Mesenchymal stem cell (in vitro differentiated cells and primary cell): ENCODE data around the gene VAPA.
"Not testable (repeated sequence)": the region's sequence is repeated elsewhere in the genome, so short reads cannot be mapped to it uniquely, and the experiment has no call there.

ENCODE experiments used
- DNase-seq: peaks from one replicate; pipeline ENCODE4 v3.0.0-alpha.2; 2013
- H2AFZ ChIP-seq: one replicate; pipeline ENCODE4 v1.6.1; 2013; ENCODE audit warnings: low read depth, mild to moderate bottlenecking, control low read depth, inconsistent platforms, low read length, moderate library complexity
- H2AK5ac ChIP-seq: 2 replicates; pipeline ENCODE4 v1.6.1; 2013; ENCODE audit warnings: low read length, moderate library complexity, mild to moderate bottlenecking, inconsistent platforms; ENCODE audit not compliant: severe bottlenecking
- H2BK120ac ChIP-seq: one replicate; pipeline ENCODE4 v1.6.1; 2013; ENCODE audit warnings: low read depth, mild to moderate bottlenecking, inconsistent platforms, low read length, moderate library complexity
- H2BK12ac ChIP-seq, 2 experiments: one replicate each; pipeline ENCODE4 v1.6.1; 2013; ENCODE audit warnings: inconsistent platforms in 2 of 2, low read length in 2 of 2, mild to moderate bottlenecking in 2 of 2, moderate library complexity in 2 of 2, control low read depth in 1 of 2
- H2BK15ac ChIP-seq: one replicate; pipeline ENCODE4 v1.6.1; 2013; ENCODE audit warnings: mild to moderate bottlenecking, low read depth, inconsistent platforms; ENCODE audit not compliant: poor library complexity, severe bottlenecking
- H2BK5ac ChIP-seq: 2 replicates; pipeline ENCODE4 v1.6.1; 2013; ENCODE audit warnings: low read depth, mild to moderate bottlenecking, low read length, control low read depth, inconsistent platforms; ENCODE audit not compliant: poor library complexity, severe bottlenecking
- H3K14ac ChIP-seq, 2 experiments: one replicate each; pipeline ENCODE4 v1.6.1; 2013; ENCODE audit warnings: inconsistent platforms in 2 of 2, low read length in 2 of 2, control low read depth in 1 of 2, mild to moderate bottlenecking in 1 of 2, moderate library complexity in 1 of 2
- H3K18ac ChIP-seq, 2 experiments: one replicate each; pipeline ENCODE4 v1.6.1; 2013; ENCODE audit warnings: inconsistent platforms in 2 of 2, low read length in 2 of 2, control low read depth in 1 of 2, low read depth in 1 of 2, mild to moderate bottlenecking in 1 of 2
- H3K23ac ChIP-seq, 2 experiments: one replicate each; pipeline ENCODE4 v1.6.1; 2013; ENCODE audit warnings: inconsistent platforms in 2 of 2, low read length in 2 of 2, mild to moderate bottlenecking in 2 of 2, moderate library complexity in 2 of 2, control low read depth in 1 of 2
- H3K27ac ChIP-seq: 2 replicates; pipeline ENCODE4 v1.5.1; 2013; ENCODE audit warnings: mild to moderate bottlenecking, moderate library complexity, low read length, control low read depth, inconsistent platforms; ENCODE audit not compliant: poor library complexity, severe bottlenecking
- H3K27me3 ChIP-seq, 2 experiments: 2 replicates each; pipeline versions ENCODE4 v1.6.1 to v1.7.0; 2013; ENCODE audit warnings: low read length in 2 of 2, mild to moderate bottlenecking in 2 of 2, moderate library complexity in 2 of 2, control low read depth in 1 of 2, inconsistent platforms in 1 of 2; ENCODE audit not compliant: control insufficient read depth in 1 of 2, insufficient read depth in 1 of 2
- H3K36me3 ChIP-seq, 2 experiments: 2 replicates each; pipeline versions ENCODE4 v1.6.1 to v1.7.0; 2013; ENCODE audit warnings: low read length in 2 of 2, control low read depth in 1 of 2, inconsistent platforms in 1 of 2, low read depth in 1 of 2, mild to moderate bottlenecking in 1 of 2; ENCODE audit not compliant: insufficient read depth in 2 of 2, control insufficient read depth in 1 of 2
- H3K4ac ChIP-seq, 2 experiments: one replicate each; pipeline ENCODE4 v1.6.1; 2013; ENCODE audit warnings: inconsistent platforms in 2 of 2, low read length in 2 of 2, mild to moderate bottlenecking in 2 of 2, moderate library complexity in 2 of 2, control low read depth in 1 of 2, low read depth in 1 of 2
- H3K4me1 ChIP-seq: 2 replicates; pipeline ENCODE4 v1.6.1; 2013; ENCODE audit warnings: low read depth, low read length, control low read depth; ENCODE audit not compliant: control insufficient read depth, insufficient read depth
- H3K4me2 ChIP-seq: 2 replicates; pipeline ENCODE4 v1.6.1; 2013; ENCODE audit warnings: low read length, mild to moderate bottlenecking, inconsistent platforms; ENCODE audit not compliant: poor library complexity, severe bottlenecking
- H3K4me3 ChIP-seq, 2 experiments: 2 replicates each; pipeline versions ENCODE4 v1.5.1 to v1.7.0; 2013; ENCODE audit warnings: low read length in 2 of 2, mild to moderate bottlenecking in 2 of 2, control low read depth in 1 of 2, low read depth in 1 of 2; ENCODE audit not compliant: insufficient read depth in 1 of 2
- H3K79me1 ChIP-seq: replicated peaks from 2 replicates; pipeline ENCODE4 v1.6.1; 2013; ENCODE audit warnings: mild to moderate bottlenecking, control low read depth, low read length, inconsistent platforms; ENCODE audit not compliant: poor library complexity, severe bottlenecking
- H3K9ac ChIP-seq: 2 replicates; pipeline ENCODE4 v1.7.0; 2013; ENCODE audit warnings: mild to moderate bottlenecking, low read length, moderate library complexity
- H3K9me3 ChIP-seq: 2 replicates; pipeline ENCODE4 v1.7.0; 2013; ENCODE audit warnings: mild to moderate bottlenecking, low read length; ENCODE audit not compliant: control insufficient read depth
- H4K8ac ChIP-seq: one replicate; pipeline ENCODE4 v1.6.1; 2013; ENCODE audit warnings: inconsistent platforms, mild to moderate bottlenecking, low read length, moderate library complexity
- H4K91ac ChIP-seq: one replicate; pipeline ENCODE4 v1.6.1; 2013; ENCODE audit warnings: mild to moderate bottlenecking, low read length, inconsistent platforms
- WGBS: methylation state at CpG from one replicate; pipeline ENCODE4 v1.1.7; 2013; ENCODE audit warnings: mixed read lengths; 5-methylcytosine and 5-hydroxymethylcytosine counted together

The VAPA gene

DNA sequence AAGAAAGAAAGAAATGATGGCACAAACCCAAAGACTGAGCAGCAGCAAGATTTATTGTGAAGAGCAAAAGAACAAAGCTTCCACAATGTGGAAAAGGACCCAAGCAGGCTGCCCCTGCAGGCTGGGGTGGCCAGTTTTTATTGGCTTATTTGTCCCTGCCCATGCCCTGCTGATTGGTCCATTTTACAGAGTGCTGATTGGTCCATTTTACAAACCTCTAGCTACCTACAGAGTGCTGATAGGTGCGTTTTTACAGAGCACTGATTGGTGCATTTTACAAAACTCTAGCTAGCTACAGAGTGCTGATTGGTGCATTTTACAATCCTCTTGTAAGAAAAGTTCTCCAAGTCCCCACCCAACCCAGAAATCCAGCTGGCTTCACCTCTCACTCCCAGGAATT is 1.5 kb upstream of the VAPA start:
- H2BK5ac ChIP-seq, H2AFZ ChIP-seq, H2BK120ac ChIP-seq, H2BK15ac ChIP-seq, H3K27me3 ChIP-seq, H3K27ac ChIP-seq, H3K79me1 ChIP-seq, H3K23ac ChIP-seq, H3K4me2 ChIP-seq, H2BK12ac ChIP-seq, H3K4ac ChIP-seq, DNase-seq, H3K36me3 ChIP-seq, H4K8ac ChIP-seq, H3K4me3 ChIP-seq, H4K91ac ChIP-seq, H3K14ac ChIP-seq, H3K4me1 ChIP-seq, H3K9me3 ChIP-seq, H3K18ac ChIP-seq, H2AK5ac ChIP-seq: not testable (repeated sequence)
- WGBS: 80% methylated on average over 1 of the region's 1 CpG
- H3K9ac ChIP-seq: peak overlapping the region; percentile 99

DNA sequence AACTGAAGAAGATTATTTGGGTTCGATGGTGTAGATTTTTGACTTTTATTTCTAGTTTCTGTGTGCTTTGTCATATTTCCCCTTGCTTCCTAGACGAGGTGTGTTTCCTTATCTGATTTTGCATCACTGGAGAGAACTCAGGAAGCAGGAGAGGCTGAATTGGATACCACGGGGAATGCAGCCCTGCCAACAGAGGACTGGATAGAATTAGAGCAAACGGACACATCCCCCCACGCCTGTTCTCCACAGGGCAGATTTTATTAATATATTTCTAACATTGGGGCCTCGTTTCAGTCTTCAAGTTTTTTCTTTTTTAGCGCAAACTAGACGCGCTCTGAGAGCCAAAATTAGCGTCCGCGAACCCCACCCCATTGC is 678 bp upstream of the VAPA start:
- no peaks in the 10 kb centered on the region for H3K9me3 ChIP-seq
- H3K23ac ChIP-seq: no peak overlapping the region
- H3K4me2 ChIP-seq: peak overlapping the region; percentile 79
- peak overlapping the region in 1 of 2 experiments; percentile 60 for H3K4ac ChIP-seq
- WGBS: 7% methylated on average over 12 of the region's 12 CpGs
- no peak overlapping the region for H3K18ac ChIP-seq
- H2AK5ac ChIP-seq: no peak overlapping the region
- H3K27me3 ChIP-seq: peaks cover 0 to 4% of the 10 kb centered on the region in 2 experiments
- no peak overlapping the region for H4K8ac ChIP-seq
- peak overlapping the region; percentile 6 for H2BK15ac ChIP-seq
- no peak overlapping the region for H2BK5ac ChIP-seq
- H2BK120ac ChIP-seq: no peak overlapping the region
- peak overlapping the region; percentile 99 for H3K9ac ChIP-seq
- H3K4me1 ChIP-seq: peaks cover 3% of the 10 kb centered on the region
- H3K4me3 ChIP-seq: peak overlapping the region; percentile 84 to 100
- H3K79me1 ChIP-seq: no peaks in the 10 kb centered on the region
- H4K91ac ChIP-seq: no peak overlapping the region
- H3K36me3 ChIP-seq: no peaks in the 10 kb centered on the region
- no peak overlapping the region for H3K27ac ChIP-seq
- H2BK12ac ChIP-seq: no peak overlapping the region
- DNase-seq: no peak
- no peak overlapping the region for H3K14ac ChIP-seq
- H2AFZ ChIP-seq: no peak overlapping the region

DNA sequence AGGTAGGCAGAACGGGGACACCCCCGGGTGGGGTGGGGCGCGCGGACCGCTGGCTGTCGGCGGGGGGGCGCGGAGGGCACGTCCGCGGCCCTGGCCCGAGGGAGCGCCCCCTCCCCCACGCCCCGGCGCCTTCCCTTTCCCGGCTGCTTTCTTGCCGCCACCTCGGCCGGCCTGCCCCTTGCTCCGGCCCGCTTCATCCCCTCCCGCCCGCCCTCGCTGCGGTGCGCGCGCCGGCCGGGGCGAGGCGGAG is 443 bp downstream of the VAPA start:
- Histone ChIP-seq H3K14ac (peak overlapping the region; percentile 98 to 99), H4K8ac (peak overlapping the region; percentile 98), H3K36me3 (no peaks in the 10 kb centered on the region), H2BK12ac (peak overlapping the region in 1 of 2 experiments; percentile 39), H3K18ac (peak overlapping the region; percentile 99), H3K79me1 (no peaks in the 10 kb centered on the region), H3K9ac (peak overlapping the region; percentile 99), H2BK5ac (peak overlapping the region; percentile 100), H3K4ac (peak overlapping the region; percentile 97 to 99), H2BK120ac (peak overlapping the region; percentile 98), H4K91ac (peak overlapping the region; percentile 99), H2AK5ac (no peak overlapping the region), H2AFZ (peak overlapping the region; percentile 74), H3K27me3 (no peaks in the 10 kb centered on the region), H3K23ac (peak overlapping the region; percentile 90 to 91), H2BK15ac (peak overlapping the region; percentile 99), H3K4me3 (peak overlapping the region; percentile 84 to 100), H3K4me1 (peaks cover 5% of the 10 kb centered on the region), H3K9me3 (no peaks in the 10 kb centered on the region), H3K4me2 (no peak overlapping the region), H3K27ac (peak overlapping the region; percentile 86)
- whole genome bisulfite sequencing: 0% methylated on average over 13 of the region's 35 CpGs
- DNase-seq: no peak

DNA sequence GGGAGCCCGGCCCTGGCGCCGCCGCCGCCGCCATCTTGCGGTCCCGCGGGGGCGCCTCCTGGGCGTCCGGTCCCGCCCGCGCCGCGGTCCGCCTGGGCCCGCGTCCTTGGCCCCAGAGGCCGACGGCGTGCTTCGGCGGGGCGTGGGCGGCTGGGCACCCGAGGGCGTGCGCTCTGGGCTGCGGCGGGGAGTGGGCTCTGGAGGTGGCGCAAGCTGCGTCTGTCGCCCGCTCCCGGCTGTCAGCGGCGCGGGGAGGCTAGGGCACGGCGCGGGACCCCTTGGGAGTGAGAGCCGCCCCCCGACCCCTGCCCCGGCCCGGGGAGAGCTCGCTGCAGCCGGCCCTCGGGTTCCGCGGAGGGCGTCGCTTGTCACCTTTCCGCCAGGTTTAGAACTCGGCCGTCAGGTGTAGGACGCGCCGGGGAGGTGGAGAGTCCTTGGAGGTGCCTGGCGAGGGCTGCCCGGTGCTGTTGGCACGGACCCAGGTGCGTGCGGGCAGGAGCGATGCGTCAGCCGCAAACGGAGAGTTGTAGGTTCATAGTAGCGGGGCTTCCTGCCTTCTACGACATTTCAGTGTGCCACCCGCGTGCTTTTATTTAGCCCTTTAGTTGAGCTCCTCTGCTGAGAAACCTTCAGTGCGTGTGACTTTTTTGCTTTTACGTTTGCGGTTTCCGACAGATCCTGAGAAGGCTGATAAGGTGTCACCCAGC is 921 bp downstream of the VAPA start:
- Histone ChIP-seq H2BK5ac (no peak overlapping the region), H4K8ac (peak overlapping the region; percentile 91), H3K36me3 (no peaks in the 10 kb centered on the region), H2AK5ac (no peak overlapping the region), H3K4me3 (peak overlapping the region; percentile 91 to 100), H3K27ac (peak overlapping the region; percentile 56), H3K18ac (peak overlapping the region; percentile 99), H2BK15ac (peak overlapping the region; percentile 93), H2BK120ac (peak overlapping the region; percentile 98), H3K27me3 (no peaks in the 10 kb centered on the region), H3K4ac (peak overlapping the region; percentile 97 to 98), H2BK12ac (peak overlapping the region in 1 of 2 experiments; percentile 83), H3K14ac (peak overlapping the region; percentile 97 to 99), H3K23ac (peak overlapping the region; percentile 98 to 99), H3K4me2 (peak overlapping the region; percentile 90), H3K9ac (peak overlapping the region; percentile 99), H4K91ac (peak overlapping the region; percentile 96), H3K79me1 (no peaks in the 10 kb centered on the region), H2AFZ (no peak overlapping the region), H3K9me3 (no peaks in the 10 kb centered on the region), H3K4me1 (peaks cover 5% of the 10 kb centered on the region)
- peak; percentile 90 for DNase-seq
- WGBS: under 1% methylated on average over 73 of the region's 77 CpGs
